SU-DHL-6 (cell line): ENCODE results near the gene PKNOX2.

Experiments used
- H2AFZ ChIP-seq: fragments of 200-600 bp; sonication (generic); 2 replicates; pipeline ENCODE4 v1.6.1; 2014; ENCODE audit warnings: low read depth, mild to moderate bottlenecking, moderate library complexity, mixed read lengths, antibody characterized with exemption, low read length; ENCODE audit not compliant: severe bottlenecking
- H3F3A ChIP-seq: fragments of 200-600 bp; shearing (Covaris generic); 2 replicates; pipeline ENCODE4 v1.6.0; 2016; ENCODE audit warnings: antibody characterized with exemption, mild to moderate bottlenecking; ENCODE audit not compliant: insufficient read depth
- H3K27ac ChIP-seq: fragments of 200-600 bp; sonication (generic); 2 replicates; pipeline ENCODE4 v1.5.1; 2016; ENCODE audit warnings: low read depth, mild to moderate bottlenecking, low read length, moderate library complexity, mixed read lengths
- H3K27me3 ChIP-seq: fragments of 200-600 bp; sonication (generic), shearing (Covaris generic); 2 replicates; pipeline ENCODE4 v1.6.0; 2014; ENCODE audit warnings: mild to moderate bottlenecking, low read length
- H3K36me3 ChIP-seq: fragments of 200-600 bp; sonication (generic); 2 replicates; pipeline ENCODE4 v1.6.1; 2014; ENCODE audit warnings: mild to moderate bottlenecking, low read length, mixed read lengths
- H3K4me2 ChIP-seq: fragments of 300-600, 200-600 bp; shearing (Covaris generic), sonication (generic); 2 replicates; pipeline ENCODE4 v1.6.0; 2014; ENCODE audit warnings: low read length, low read depth, mild to moderate bottlenecking; ENCODE audit not compliant: poor library complexity, severe bottlenecking
- H3K4me3 ChIP-seq: fragments of 200-600 bp; sonication (generic); 2 replicates; pipeline ENCODE4 v1.5.1; 2014; ENCODE audit warnings: antibody characterized with exemption, low read length, mild to moderate bottlenecking, mixed read lengths; ENCODE audit not compliant: insufficient read depth, poor library complexity, severe bottlenecking
- H3K79me2 ChIP-seq: fragments of 200-600 bp; sonication (generic); 2 replicates; pipeline ENCODE4 v1.6.1; 2014; ENCODE audit warnings: mild to moderate bottlenecking, low read length, moderate library complexity; ENCODE audit not compliant: insufficient read depth
- H3K9ac ChIP-seq: fragments of 200-600 bp; sonication (generic); 2 replicates; pipeline ENCODE4 v1.7.0; 2014; ENCODE audit warnings: mild to moderate bottlenecking, low read length
- H3K9me2 ChIP-seq: fragments of 200-600 bp; sonication (generic); replicated peaks from 2 replicates; pipeline ENCODE4 v1.6.1; 2014; ENCODE audit warnings: low read length; ENCODE audit not compliant: insufficient read depth
- H3K9me3 ChIP-seq: fragments of 200-600 bp; sonication (generic); 2 replicates; pipeline ENCODE4 v1.6.1; 2014; ENCODE audit warnings: low read length, mixed read lengths; ENCODE audit not compliant: insufficient read depth
- H4K20me1 ChIP-seq: fragments of 200-600 bp; sonication (generic); 2 replicates; pipeline ENCODE4 v1.6.1; 2014; ENCODE audit warnings: low read depth, mild to moderate bottlenecking, antibody characterized with exemption, low read length, moderate library complexity, mixed read lengths
- EZH2phosphoT487 ChIP-seq: fragments of 200-600 bp; sonication (generic), shearing (Covaris generic); conservative IDR thresholded peaks from 2 replicates; pipeline ENCODE4 v1.6.1; 2018; ENCODE audit warnings: mild to moderate bottlenecking, antibody characterized with exemption, low read length, moderate library complexity, mixed read lengths
- TF ChIP-seq, protein P1 (sequence below): fragments of 200-600 bp; sonication (generic); IDR thresholded peaks from one replicate; pipeline ENCODE4 v1.5.1; 2017; ENCODE audit warnings: antibody characterized with exemption, mild to moderate bottlenecking, low read length, moderate library complexity; ENCODE audit not compliant: insufficient read depth, poor library complexity, severe bottlenecking

Gene PKNOX2

GRCh38 chr11:125338886-125339811 is 174.6 kb downstream of the PKNOX2 start:
- Histone ChIP-seq H3K4me2 (no peak overlapping the region), H4K20me1 (no peaks in the 10 kb centered on the region), H3K9ac (no peak overlapping the region), H3K9me3 (no peaks in the 10 kb centered on the region), H3K79me2 (no peaks in the 10 kb centered on the region), H3K27me3 (no peaks in the 10 kb centered on the region), H3K4me3 (no peak overlapping the region), H2AFZ (no peak overlapping the region), H3K27ac (no peak overlapping the region), H3K36me3 (no peaks in the 10 kb centered on the region), H3F3A (no peaks in the 10 kb centered on the region), H3K9me2 (no peaks in the 10 kb centered on the region)
- TF ChIP-seq EZH2phosphoT487 = no peak
- TF ChIP-seq, protein P1, sequence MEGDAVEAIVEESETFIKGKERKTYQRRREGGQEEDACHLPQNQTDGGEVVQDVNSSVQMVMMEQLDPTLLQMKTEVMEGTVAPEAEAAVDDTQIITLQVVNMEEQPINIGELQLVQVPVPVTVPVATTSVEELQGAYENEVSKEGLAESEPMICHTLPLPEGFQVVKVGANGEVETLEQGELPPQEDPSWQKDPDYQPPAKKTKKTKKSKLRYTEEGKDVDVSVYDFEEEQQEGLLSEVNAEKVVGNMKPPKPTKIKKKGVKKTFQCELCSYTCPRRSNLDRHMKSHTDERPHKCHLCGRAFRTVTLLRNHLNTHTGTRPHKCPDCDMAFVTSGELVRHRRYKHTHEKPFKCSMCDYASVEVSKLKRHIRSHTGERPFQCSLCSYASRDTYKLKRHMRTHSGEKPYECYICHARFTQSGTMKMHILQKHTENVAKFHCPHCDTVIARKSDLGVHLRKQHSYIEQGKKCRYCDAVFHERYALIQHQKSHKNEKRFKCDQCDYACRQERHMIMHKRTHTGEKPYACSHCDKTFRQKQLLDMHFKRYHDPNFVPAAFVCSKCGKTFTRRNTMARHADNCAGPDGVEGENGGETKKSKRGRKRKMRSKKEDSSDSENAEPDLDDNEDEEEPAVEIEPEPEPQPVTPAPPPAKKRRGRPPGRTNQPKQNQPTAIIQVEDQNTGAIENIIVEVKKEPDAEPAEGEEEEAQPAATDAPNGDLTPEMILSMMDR = no peak

DNA sequence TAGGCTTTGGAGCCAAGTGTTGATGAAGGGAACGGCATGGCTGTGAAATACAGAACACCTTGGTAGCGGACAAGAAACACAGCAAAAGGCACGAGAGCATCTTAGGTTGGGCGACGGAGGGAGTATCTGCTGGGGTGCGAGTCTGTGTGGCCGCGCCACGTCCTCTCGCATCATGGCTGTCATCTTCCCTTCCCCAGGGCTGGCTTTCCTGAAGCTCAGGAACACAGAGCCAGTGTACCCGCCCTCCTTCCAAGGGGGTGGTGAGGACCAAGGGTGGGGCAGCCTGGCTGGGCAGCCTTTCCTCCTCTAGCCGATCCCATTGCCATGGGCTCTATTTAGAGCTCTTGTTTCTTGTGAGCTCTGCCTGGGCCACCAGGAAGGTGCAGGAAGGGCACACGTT is 177.1 kb downstream of the PKNOX2 start:
- H4K20me1 ChIP-seq = no peaks in the 10 kb centered on the region
- no peaks in the 10 kb centered on the region for H3K36me3 ChIP-seq
- no peaks in the 10 kb centered on the region for H3K9me3 ChIP-seq
- H3K79me2 ChIP-seq = no peaks in the 10 kb centered on the region
- no peak overlapping the region for H3K4me2 ChIP-seq
- H3K27me3 ChIP-seq = no peaks in the 10 kb centered on the region
- H3K27ac ChIP-seq = no peak overlapping the region
- TF ChIP-seq, protein P1 = no peak
- TF ChIP-seq EZH2phosphoT487 = no peak
- H3K9ac ChIP-seq = no peak overlapping the region
- H3K9me2 ChIP-seq = no peaks in the 10 kb centered on the region
- H3K4me3 ChIP-seq = no peak overlapping the region
- H3F3A ChIP-seq = no peaks in the 10 kb centered on the region
- no peak overlapping the region for H2AFZ ChIP-seq

DNA sequence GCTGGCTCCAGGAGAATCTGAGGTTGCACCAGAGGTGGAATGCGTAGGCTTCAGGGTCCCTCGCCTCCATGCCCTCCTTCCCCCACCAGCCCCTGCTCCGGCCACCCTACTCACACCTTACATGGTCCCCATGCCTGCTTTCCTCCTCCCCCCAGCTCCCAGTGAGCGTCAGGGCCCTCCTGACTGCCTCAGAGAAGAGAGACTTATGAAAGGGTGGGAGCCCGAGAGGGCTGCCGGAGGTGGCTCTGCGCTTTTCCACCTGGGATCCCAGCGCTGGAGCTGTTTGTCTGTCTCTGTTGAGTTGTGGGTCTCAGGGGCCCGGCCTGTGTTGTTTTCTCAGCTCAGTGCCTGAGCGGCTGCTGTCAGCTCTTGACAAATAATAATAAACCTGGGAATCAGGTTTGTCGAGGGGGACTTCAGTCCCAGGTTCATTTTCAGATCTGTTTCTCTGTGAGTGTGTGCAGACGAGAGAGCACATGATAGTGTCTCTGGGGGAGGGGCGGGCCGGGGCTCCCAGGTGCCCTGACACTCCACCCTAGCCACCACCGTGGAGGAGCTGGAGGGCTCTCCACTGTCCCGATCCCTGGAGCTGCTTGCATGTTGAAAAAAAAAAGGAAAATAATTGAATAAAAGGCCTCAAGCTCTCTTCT is 177.9 kb downstream of the PKNOX2 start:
- Histone ChIP-seq H3K27ac (no peak overlapping the region), H4K20me1 (no peaks in the 10 kb centered on the region), H3K79me2 (no peaks in the 10 kb centered on the region), H3K9me2 (no peaks in the 10 kb centered on the region), H3F3A (no peaks in the 10 kb centered on the region), H3K9ac (no peak overlapping the region), H2AFZ (no peak overlapping the region), H3K4me3 (no peak overlapping the region), H3K27me3 (no peaks in the 10 kb centered on the region), H3K9me3 (no peaks in the 10 kb centered on the region), H3K36me3 (no peaks in the 10 kb centered on the region), H3K4me2 (no peak overlapping the region)
- TF ChIP-seq, protein P1 = no peak
- no peak for TF ChIP-seq EZH2phosphoT487
